H9 (cell line): ENCODE data around the gene ITGA4. TPM values are rescaled to one million over a fixed set of nuclear protein-coding genes. Genes with fewer than 3 reads are reported as not detected.
A peak's percentile ranks its signal among the peaks of the same experiment; 100 is the strongest.

Source experiments
- DNase-seq: peaks from one replicate; pipeline ENCODE4 v3.0.0-alpha.2; 2017
- H2AFZ ChIP-seq: one replicate; pipeline ENCODE4 v1.6.1; 2013; ENCODE audit warnings: mild to moderate bottlenecking, low read length, control low read depth, moderate library complexity
- H2AK5ac ChIP-seq: 2 replicates; pipeline ENCODE4 v1.6.1; 2013; ENCODE audit warnings: low read length, control low read depth, mixed read lengths; ENCODE audit not compliant: insufficient read length
- H2BK120ac ChIP-seq: one replicate; pipeline ENCODE4 v1.6.1; 2013; ENCODE audit warnings: low read depth, mild to moderate bottlenecking, low read length, control low read depth, inconsistent platforms; ENCODE audit not compliant: poor library complexity, severe bottlenecking
- H2BK12ac ChIP-seq: 2 replicates; pipeline ENCODE4 v1.6.1; 2013; ENCODE audit warnings: low read length, control low read depth, mixed read lengths, low read depth; ENCODE audit not compliant: insufficient read length
- H2BK15ac ChIP-seq: 2 replicates; pipeline ENCODE4 v1.6.1; 2013; ENCODE audit warnings: low read depth, low read length, control low read depth
- H2BK20ac ChIP-seq: one replicate; pipeline ENCODE4 v1.6.1; 2013; ENCODE audit warnings: low read depth, mild to moderate bottlenecking, low read length, control low read depth, inconsistent platforms; ENCODE audit not compliant: poor library complexity, severe bottlenecking
- H2BK5ac ChIP-seq: 2 replicates; pipeline ENCODE4 v1.6.1; 2013; ENCODE audit warnings: low read length, control low read depth, mixed read lengths; ENCODE audit not compliant: insufficient read length
- H3K14ac ChIP-seq: 2 replicates; pipeline ENCODE4 v1.6.1; 2013; ENCODE audit warnings: low read length, control low read depth; ENCODE audit not compliant: insufficient read depth
- H3K18ac ChIP-seq: 2 replicates; pipeline ENCODE4 v1.6.1; 2013; ENCODE audit warnings: low read depth, mild to moderate bottlenecking, mixed read lengths, low read length, control low read depth; ENCODE audit not compliant: insufficient read length
- H3K23ac ChIP-seq: 2 replicates; pipeline ENCODE4 v1.6.1; 2013; ENCODE audit warnings: low read length, control low read depth, mixed read lengths, low read depth; ENCODE audit not compliant: insufficient read length
- H3K23me2 ChIP-seq: 2 replicates; pipeline ENCODE4 v1.6.1; 2013; ENCODE audit warnings: low read depth, mild to moderate bottlenecking, mixed read lengths, low read length, control low read depth; ENCODE audit not compliant: insufficient read length, poor library complexity, severe bottlenecking
- H3K27ac ChIP-seq: 2 replicates; pipeline ENCODE4 v1.5.1; 2013; ENCODE audit warnings: low read length, control low read depth, mixed read lengths, low read depth; ENCODE audit not compliant: insufficient read length
- H3K27me3 ChIP-seq: 2 replicates; pipeline ENCODE4 v1.6.1; 2013; ENCODE audit warnings: low read length, control low read depth, inconsistent platforms; ENCODE audit not compliant: insufficient read depth
- H3K4ac ChIP-seq: 2 replicates; pipeline ENCODE4 v1.6.1; 2013; ENCODE audit warnings: low read depth, mild to moderate bottlenecking, control low read depth, inconsistent platforms, low read length, moderate library complexity
- H3K4me1 ChIP-seq: 2 replicates; pipeline ENCODE4 v1.6.1; 2013; ENCODE audit warnings: low read length, control low read depth, inconsistent platforms; ENCODE audit not compliant: insufficient read depth
- H3K4me2 ChIP-seq: 2 replicates; pipeline ENCODE4 v1.6.1; 2013; ENCODE audit warnings: low read length, control low read depth, mixed read lengths; ENCODE audit not compliant: insufficient read length, insufficient read depth
- H3K56ac ChIP-seq: 2 replicates; pipeline ENCODE4 v1.6.1; 2013; ENCODE audit warnings: low read depth, mild to moderate bottlenecking, mixed read lengths, low read length, control low read depth; ENCODE audit not compliant: insufficient read length
- H3K79me1 ChIP-seq: 2 replicates; pipeline ENCODE4 v1.6.1; 2013; ENCODE audit warnings: low read depth, mild to moderate bottlenecking, moderate library complexity, low read length, control low read depth, inconsistent platforms; ENCODE audit not compliant: insufficient read depth, poor library complexity, severe bottlenecking
- H3K79me2 ChIP-seq: 2 replicates; pipeline ENCODE4 v1.6.1; 2013; ENCODE audit warnings: low read length, control low read depth, inconsistent platforms; ENCODE audit not compliant: insufficient read depth
- H3K9ac ChIP-seq: 2 replicates; pipeline ENCODE4 v1.6.1; 2013; ENCODE audit warnings: low read length, control low read depth, mixed read lengths; ENCODE audit not compliant: insufficient read length; ENCODE audit errors: extremely low read depth
- H3K9me3 ChIP-seq: one replicate; pipeline ENCODE4 v1.6.1; 2013; ENCODE audit warnings: low read depth, low read length, inconsistent platforms; ENCODE audit not compliant: control insufficient read depth
- H3T11ph ChIP-seq: one replicate; pipeline ENCODE4 v1.6.1; 2013; ENCODE audit warnings: mild to moderate bottlenecking, low read length, control low read depth, inconsistent platforms
- H4K20me1 ChIP-seq: one replicate; pipeline ENCODE4 v1.6.1; 2013; ENCODE audit not compliant: control insufficient read depth, insufficient read length, insufficient read depth
- H4K5ac ChIP-seq: 2 replicates; pipeline ENCODE4 v1.6.1; 2013; ENCODE audit warnings: low read depth, mild to moderate bottlenecking, mixed read lengths, low read length, control low read depth; ENCODE audit not compliant: insufficient read length
- H4K8ac ChIP-seq: replicated peaks from 2 replicates; pipeline ENCODE4 v1.6.1; 2013; ENCODE audit warnings: low read length, control low read depth, mixed read lengths, low read depth; ENCODE audit not compliant: insufficient read length
- H4K91ac ChIP-seq: 2 replicates; pipeline ENCODE4 v1.6.1; 2013; ENCODE audit warnings: low read depth, mild to moderate bottlenecking, moderate library complexity, mixed read lengths, low read length, control low read depth; ENCODE audit not compliant: insufficient read length
- H3K27ac Mint-ChIP-seq, 3 experiments: 2 replicates in 2 of 3; 3 replicates in 1 of 3; pipeline ENCODE4 v1.8.0; 2020 to 2021; ENCODE audit warnings: mixed read lengths in 3 of 3, mild to moderate bottlenecking in 1 of 3, moderate library complexity in 1 of 3
- H3K27me3 Mint-ChIP-seq: 2 replicates; pipeline ENCODE4 v1.8.0; 2021; ENCODE audit warnings: low read depth, mild to moderate bottlenecking, moderate library complexity, mixed read lengths
- H3K36me3 Mint-ChIP-seq, 3 experiments: 2 replicates in 2 of 3; 3 replicates in 1 of 3; pipeline ENCODE4 v1.8.0; 2020 to 2021; ENCODE audit warnings: low read depth in 3 of 3, mixed read lengths in 3 of 3; ENCODE audit not compliant: insufficient read depth in 1 of 3
- H3K4me1 Mint-ChIP-seq, 2 experiments: 2 replicates each; pipeline ENCODE4 v1.8.0; 2020; ENCODE audit warnings: mixed read lengths in 2 of 2
- H3K4me3 Mint-ChIP-seq, 2 experiments: 2 replicates in 1 of 2; 3 replicates in 1 of 2; pipeline ENCODE4 v1.8.0; 2020 to 2021; ENCODE audit warnings: mild to moderate bottlenecking in 2 of 2, mixed read lengths in 2 of 2, moderate library complexity in 1 of 2
- H3K9me3 Mint-ChIP-seq, 2 experiments: 2 replicates in 1 of 2; 3 replicates in 1 of 2; pipeline ENCODE4 v1.8.0; 2020; ENCODE audit warnings: mild to moderate bottlenecking in 2 of 2, mixed read lengths in 2 of 2, moderate library complexity in 1 of 2
- CTCF ChIP-seq: fragments of 200-600 bp; sonication (generic); conservative IDR thresholded peaks from 3 replicates; pipeline ENCODE4 v1.8.0; 2021; ENCODE audit warnings: antibody characterized with exemption, mild to moderate bottlenecking
- WGBS: extraction: QIAGEN DNeasy Blood & Tissue Kit; methylation state at CpG from one replicate; pipeline ENCODE4 v1.1.7; 2013; ENCODE audit warnings: missing lambda C conversion rate, low lambda C conversion rate, mixed read lengths; ENCODE audit not compliant: insufficient read length; ENCODE audit errors: extremely low coverage; 5-methylcytosine and 5-hydroxymethylcytosine counted together
- total RNA-seq: library from RNA; stranded (reverse); gene quantifications from 2 replicates; pipeline ENCODE4 v1.2.1, GENCODE V29; 2021

ITGA4 gene
- total RNA-seq, 1 experiment from 2014 or later: 1.3 TPM

DNA sequence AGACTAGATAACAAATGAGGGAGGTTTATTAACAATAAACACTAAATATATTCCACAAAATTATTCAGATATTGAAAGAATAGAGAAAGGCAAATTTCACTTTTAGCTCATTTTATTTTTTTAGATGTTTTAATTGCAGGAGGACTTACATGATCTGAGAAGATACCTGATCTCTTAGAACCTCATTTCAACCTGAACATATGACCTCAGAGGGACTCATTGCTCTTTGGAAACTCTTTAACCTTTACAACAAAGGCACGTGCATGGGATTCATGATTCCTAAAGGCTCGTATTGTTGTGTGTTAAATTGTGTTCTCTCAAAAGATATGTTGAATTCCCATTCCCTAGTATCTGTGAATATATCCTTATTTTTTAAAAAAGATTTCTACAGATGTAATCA, 35.7 kb upstream of the ITGA4 start:
- no peak for TF ChIP-seq CTCF
- Histone ChIP-seq H3K4me2 (no peak overlapping the region), H2BK5ac (no peak overlapping the region), H3K14ac (no peak overlapping the region), H3K9ac (no peak overlapping the region), H4K20me1 (no peaks in the 10 kb centered on the region), H3K27ac (no peak overlapping the region), H3K56ac (no peak overlapping the region), H3K27me3 (no peaks in the 10 kb centered on the region), H3T11ph (no peak overlapping the region), H2BK15ac (no peak overlapping the region), H2AK5ac (no peak overlapping the region), H3K79me2 (no peaks in the 10 kb centered on the region), H3K23me2 (no peaks in the 10 kb centered on the region), H2BK12ac (no peak overlapping the region), H4K91ac (no peak overlapping the region), H3K4ac (no peak overlapping the region), H3K18ac (no peak overlapping the region), H3K23ac (no peak overlapping the region), H3K4me1 (no peaks in the 10 kb centered on the region), H3K9me3 (no peaks in the 10 kb centered on the region), H2AFZ (no peak overlapping the region), H3K79me1 (no peaks in the 10 kb centered on the region), H2BK120ac (no peak overlapping the region), H4K8ac (no peak overlapping the region), H4K5ac (no peak overlapping the region), H2BK20ac (no peak overlapping the region)
- Mint-ChIP-seq H3K27me3 (no peaks in the 10 kb centered on the region), H3K9me3 (no peaks in the 10 kb centered on the region), H3K4me1 (peaks cover 7 to 17% of the 10 kb centered on the region in 2 experiments), H3K4me3 (no peak overlapping the region), H3K36me3 (no peaks in the 10 kb centered on the region), H3K27ac (peak overlapping the region in 1 of 3 experiments; percentile 46; a peak in 2 of 7 replicates)
- DNase-seq: no peak
- no CpG with 5 or more reads among the region's 2 CpGs for WGBS
